KMS-11 (cell line): ENCODE measurements around the gene DTL.

ENCODE experiments used
- H2AFZ ChIP-seq: fragments of 200-600 bp; sonication (generic); 2 replicates; pipeline ENCODE4 v1.6.1; 2016; ENCODE audit warnings: antibody characterized with exemption, mixed run types, low read depth
- H3K27ac ChIP-seq: fragments of 200-600 bp; sonication (generic); 2 replicates; pipeline ENCODE4 v1.6.1; 2016; ENCODE audit warnings: mild to moderate bottlenecking, mixed run types
- H3K27me3 ChIP-seq: fragments of 200-600 bp; sonication (generic); 2 replicates; pipeline ENCODE4 v1.6.1; 2017; ENCODE audit warnings: mild to moderate bottlenecking, low read depth, mixed run types, moderate library complexity; ENCODE audit not compliant: insufficient read depth
- H3K36me3 ChIP-seq: fragments of 200-600 bp; sonication (generic); 2 replicates; pipeline ENCODE4 v1.6.1; 2017; ENCODE audit warnings: mild to moderate bottlenecking, mixed run types; ENCODE audit not compliant: insufficient read depth
- H3K4me1 ChIP-seq: fragments of 200-600 bp; sonication (generic); 2 replicates; pipeline ENCODE4 v1.6.1; 2016; ENCODE audit warnings: mild to moderate bottlenecking, low read depth, mixed run types; ENCODE audit not compliant: poor library complexity, severe bottlenecking
- H3K4me2 ChIP-seq: fragments of 200-600 bp; sonication (generic); 2 replicates; pipeline ENCODE4 v1.7.0; 2016; ENCODE audit warnings: mild to moderate bottlenecking, mixed run types
- H3K4me3 ChIP-seq: fragments of 200-600 bp; sonication (generic); IDR thresholded peaks from 2 replicates; pipeline ENCODE4 v1.6.1; 2017; ENCODE audit warnings: low read depth, low read length, mixed read lengths; ENCODE audit not compliant: insufficient read depth
- H3K79me2 ChIP-seq: fragments of 200-600 bp; sonication (generic); 2 replicates; pipeline ENCODE4 v1.6.1; 2016; ENCODE audit warnings: low read depth, mixed run types; ENCODE audit not compliant: insufficient read depth
- H3K9ac ChIP-seq: fragments of 200-600 bp; sonication (generic); 2 replicates; pipeline ENCODE4 v1.6.1; 2016; ENCODE audit warnings: mild to moderate bottlenecking, mixed run types
- H4K20me1 ChIP-seq: fragments of 200-600 bp; sonication (generic); 2 replicates; pipeline ENCODE4 v1.6.1; 2016; ENCODE audit warnings: mild to moderate bottlenecking, mixed run types; ENCODE audit not compliant: insufficient read depth
- CTCF ChIP-seq: fragments of 200-600 bp; sonication (generic); conservative IDR thresholded peaks from 2 replicates; pipeline ENCODE4 v1.6.1; 2017; ENCODE audit warnings: low read depth, mild to moderate bottlenecking, antibody characterized with exemption, low read length, moderate library complexity, mixed read lengths

The DTL gene

GRCh38 chr1:212078826-212079225 lies 43.3 kb downstream of the DTL start:
- Histone ChIP-seq H3K9ac (no peak overlapping the region), H3K27ac (no peak overlapping the region), H3K4me3 (no peak overlapping the region), H3K36me3 (peaks cover 29% of the 10 kb centered on the region; the same call in 1 of the 2 replicates), H4K20me1 (no peaks in the 10 kb centered on the region; the same call in 1 of the 2 replicates), H3K4me1 (no peaks in the 10 kb centered on the region), H3K27me3 (no peaks in the 10 kb centered on the region), H3K4me2 (no peak overlapping the region), H2AFZ (no peak overlapping the region), H3K79me2 (no peaks in the 10 kb centered on the region)
- TF ChIP-seq CTCF = no peak

GRCh38 chr1:212082765-212083406 lies 47.3 kb downstream of the DTL start:
- Histone ChIP-seq H3K4me1 (peaks cover 15% of the 10 kb centered on the region), H3K27me3 (no peaks in the 10 kb centered on the region), H3K79me2 (0 out of 2 replicates have a peak, but pooled peaks cover 4% of the 10 kb centered on the region), H3K27ac (no peak overlapping the region), H2AFZ (no peak overlapping the region), H3K9ac (no peak overlapping the region), H3K36me3 (peaks cover 25% of the 10 kb centered on the region; the same call in 1 of the 2 replicates), H3K4me3 (no peak overlapping the region), H3K4me2 (no peak overlapping the region), H4K20me1 (no peaks in the 10 kb centered on the region)
- no peak for TF ChIP-seq CTCF

- Histone ChIP-seq H3K27ac (no peak overlapping the region), H3K27me3 (no peaks in the 10 kb centered on the region), H3K4me3 (no peak overlapping the region), H3K9ac (no peak overlapping the region), H3K4me1 (peaks cover 42% of the 10 kb centered on the region), H3K36me3 (no peaks in the 10 kb centered on the region; the same call in 1 of the 2 replicates), H3K79me2 (peaks cover 13% of the 10 kb centered on the region; the same call in 1 of the 2 replicates), H3K4me2 (no peak overlapping the region; the same call in 1 of the 2 replicates), H4K20me1 (no peaks in the 10 kb centered on the region), H2AFZ (no peak overlapping the region)
- TF ChIP-seq CTCF = no peak
These were observed 54.1 kb downstream of the DTL start for GRCh38 chr1:212089560-212090163.

DNA sequence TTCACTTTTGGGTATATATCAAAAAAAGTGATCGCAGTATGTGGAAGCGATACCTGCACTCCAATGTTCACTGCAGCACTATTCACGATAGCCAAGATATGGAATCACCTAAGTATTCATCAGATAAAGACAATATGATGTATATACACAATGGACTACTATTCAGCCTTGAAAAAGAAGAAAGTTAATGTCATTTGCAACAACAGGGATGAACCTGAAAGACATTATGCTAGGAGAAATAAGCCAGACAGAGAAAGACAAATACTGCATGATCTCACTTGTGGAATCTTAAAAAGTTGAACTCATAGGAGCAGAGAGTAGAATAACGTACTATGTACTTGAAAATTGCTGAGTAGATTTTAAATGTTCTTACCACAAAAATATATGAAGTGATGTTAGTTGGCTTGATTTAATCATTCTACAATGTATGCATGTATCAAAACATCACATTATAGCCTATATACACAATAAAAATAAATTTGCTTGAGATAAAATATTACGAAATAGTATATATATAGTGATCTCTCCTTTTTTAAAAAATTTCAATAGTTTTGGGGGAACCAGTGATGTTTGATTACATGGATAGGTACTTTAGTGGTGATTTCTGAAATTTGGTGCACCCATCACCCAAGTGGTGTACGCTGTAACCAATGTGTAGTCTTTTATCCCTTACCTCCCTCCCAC lies 56.0 kb downstream of the DTL start:
- no peaks in the 10 kb centered on the region for H3K27me3 ChIP-seq
- H3K27ac ChIP-seq = no peak overlapping the region
- peaks cover 39% of the 10 kb centered on the region for H3K4me1 ChIP-seq
- H3K9ac ChIP-seq = no peak overlapping the region
- TF ChIP-seq CTCF = no peak
- H4K20me1 ChIP-seq = no peaks in the 10 kb centered on the region
- H3K4me3 ChIP-seq = no peak overlapping the region
- no peaks in the 10 kb centered on the region; the same call in 1 of the 2 replicates for H3K36me3 ChIP-seq
- H3K4me2 ChIP-seq = no peak overlapping the region
- no peak overlapping the region for H2AFZ ChIP-seq
- H3K79me2 ChIP-seq = peaks cover 12% of the 10 kb centered on the region; the same call in 1 of the 2 replicates
